ENCODE measurements around the gene DVL2.
"Not testable (repeated sequence)": the region's sequence is repeated elsewhere in the genome, so short reads cannot be mapped to it uniquely, and the experiment has no call there.

DVL2 gene

DNA sequence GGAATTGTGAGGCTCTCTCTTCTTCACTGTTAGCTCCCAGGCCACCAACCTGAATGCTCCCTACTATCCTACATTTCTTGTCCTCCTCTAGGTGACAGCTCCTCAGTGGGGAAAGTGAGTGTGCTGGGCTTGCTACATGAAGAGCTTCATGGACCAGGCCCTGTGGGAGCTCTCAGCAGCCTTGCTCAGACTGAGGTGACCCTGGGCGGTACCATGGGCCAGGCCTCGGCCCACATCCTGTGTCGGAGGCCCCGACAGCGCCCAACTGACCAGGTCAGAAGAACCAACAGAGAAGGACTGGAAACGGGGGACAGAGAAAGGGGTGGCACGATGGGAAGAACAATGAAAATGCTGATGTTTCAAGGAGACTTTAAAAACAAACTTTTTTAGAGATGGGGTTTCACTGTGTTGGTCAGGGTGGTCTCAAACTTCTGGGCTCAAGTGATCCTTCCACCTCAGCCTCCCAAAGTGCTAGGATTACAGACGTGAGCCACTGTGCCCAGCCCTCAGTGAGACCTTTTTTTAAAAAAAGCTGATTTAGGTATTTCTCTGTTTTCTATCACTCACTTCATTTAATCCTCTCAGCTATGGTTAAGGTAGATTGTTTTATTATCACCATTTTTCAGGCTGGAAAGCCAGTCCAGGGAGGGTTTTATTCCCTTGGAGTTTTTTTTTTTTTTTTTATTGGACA lies 22.6 kb upstream of the DVL2 start:
- DNase-seq (ENCODE audit: low read depth), result no peak

DNA sequence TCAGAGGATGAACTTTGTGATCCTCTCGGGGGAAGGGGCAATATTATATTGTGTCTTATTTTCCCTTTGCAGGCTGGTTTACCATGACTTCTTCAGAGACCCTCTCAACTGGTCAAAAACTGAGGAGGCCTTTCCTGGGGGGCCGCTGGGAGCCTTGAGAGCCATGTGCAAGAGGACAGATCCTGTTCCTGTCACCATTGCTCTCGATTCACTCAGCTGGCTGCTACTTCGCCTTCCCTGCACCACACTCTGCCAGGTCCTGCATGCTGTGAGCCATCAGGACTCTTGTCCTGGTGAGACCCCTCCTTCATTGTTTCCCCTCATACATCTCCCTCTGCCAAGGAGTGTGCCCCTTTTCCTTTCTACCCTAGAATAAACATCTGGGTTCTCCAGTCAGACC lies 20.2 kb upstream of the DVL2 start:
- no peak for DNase-seq (ENCODE audit: low read depth)

DNA sequence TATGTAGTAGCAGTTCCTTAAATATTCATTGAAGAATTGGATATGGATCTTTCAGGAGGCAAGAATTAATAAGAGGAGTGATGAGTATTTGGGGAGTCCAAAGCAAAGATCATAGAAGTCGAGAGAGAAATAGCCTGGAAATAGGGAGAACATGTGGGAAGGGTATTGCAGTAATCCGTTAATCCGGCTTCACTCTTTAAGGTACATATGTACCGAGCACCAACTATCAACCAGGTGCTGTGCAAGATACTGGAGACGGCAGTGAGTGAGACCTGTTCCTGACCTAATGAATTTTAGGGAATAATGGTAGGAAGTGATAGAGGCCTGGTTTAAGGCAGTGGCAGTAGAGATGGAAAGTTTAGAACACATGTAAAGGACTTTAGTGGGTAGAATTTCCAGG lies 18.8 kb upstream of the DVL2 start:
- no peak for DNase-seq (ENCODE audit: low read depth)

GRCh38 chr17:7252176-7253043 lies 18.1 kb upstream of the DVL2 start, which contains the start of gene ELP5:
ELP5 (plus strand) TSS chr17:7252215; CDS start chr17:7252551, 336 bp downstream.
- no peak for DNase-seq (ENCODE audit: low read depth)

GRCh38 chr17:7251661-7252175 lies 17.4 kb upstream of the DVL2 start, which contains the start of gene CTDNEP1:
CTDNEP1 (minus strand) TSS chr17:7251734; CDS start chr17:7251296, 438 bp downstream.
- peak; percentile 98 for DNase-seq (ENCODE audit: low read depth)

DNA sequence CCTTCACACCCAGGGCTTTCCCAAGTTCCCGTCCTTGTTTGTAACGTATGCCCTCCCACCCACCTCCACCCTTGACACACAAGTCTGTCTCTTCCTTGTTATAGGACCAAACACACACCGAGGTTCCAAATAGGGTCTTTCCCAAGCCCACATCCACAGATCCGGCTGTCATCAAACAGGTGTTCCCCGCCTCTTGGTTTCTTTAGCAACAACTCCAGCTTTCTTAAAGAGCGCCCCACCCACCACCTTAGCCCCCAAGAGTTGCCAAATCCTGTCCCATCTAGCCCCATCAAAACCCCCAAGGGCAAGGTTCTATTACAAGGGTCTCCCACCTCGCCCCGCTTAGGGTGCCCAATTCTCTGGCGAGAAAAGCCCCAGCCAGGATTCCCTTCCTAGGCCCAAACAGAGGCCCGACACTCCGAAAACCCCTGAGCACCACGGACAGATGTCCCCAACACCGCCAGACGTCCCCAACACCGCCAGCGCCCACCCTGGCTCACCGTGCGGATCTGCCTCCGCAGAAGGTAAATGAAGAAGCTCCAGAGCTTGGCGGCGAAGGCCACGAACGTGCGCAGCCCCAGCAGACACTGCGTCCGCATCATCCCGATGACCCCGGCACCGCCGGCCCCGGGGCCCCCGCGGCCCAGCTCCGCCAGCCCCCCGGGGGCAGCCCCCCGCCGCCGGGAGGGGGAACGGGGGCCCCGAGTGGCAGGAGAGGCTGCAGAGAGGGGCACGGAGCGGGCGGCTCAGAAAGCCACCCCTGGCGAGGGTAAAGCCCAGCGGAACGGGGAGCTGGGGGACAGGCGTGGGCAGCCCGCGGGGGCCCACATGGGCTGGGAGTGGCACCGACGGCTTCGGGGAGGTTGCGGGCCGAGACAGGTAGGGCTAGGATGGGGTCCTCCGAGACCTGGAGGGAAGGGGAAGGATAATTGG lies 16.6 kb upstream of the DVL2 start:
- no peak for DNase-seq (ENCODE audit: low read depth)

DNA sequence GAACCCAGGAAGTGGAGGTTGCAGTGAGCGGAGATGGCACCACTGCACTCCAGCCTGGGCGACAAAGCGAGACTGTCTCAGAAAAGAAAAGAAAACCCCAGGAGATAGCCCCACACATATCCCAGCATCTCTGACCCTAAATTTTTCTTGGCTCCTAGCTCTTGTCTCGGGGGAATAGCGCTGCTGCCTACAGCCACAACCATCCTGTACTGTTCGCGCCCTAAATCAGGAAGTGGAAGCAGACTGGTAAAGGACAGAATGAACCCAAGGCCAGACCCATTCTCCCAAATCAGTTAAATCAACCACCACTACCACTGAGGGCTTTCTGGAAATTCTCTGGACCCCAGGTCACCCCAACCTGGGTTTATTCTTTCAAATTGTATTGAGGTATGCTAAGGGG lies 15.5 kb upstream of the DVL2 start:
- no peak for DNase-seq (ENCODE audit: low read depth)

DNA sequence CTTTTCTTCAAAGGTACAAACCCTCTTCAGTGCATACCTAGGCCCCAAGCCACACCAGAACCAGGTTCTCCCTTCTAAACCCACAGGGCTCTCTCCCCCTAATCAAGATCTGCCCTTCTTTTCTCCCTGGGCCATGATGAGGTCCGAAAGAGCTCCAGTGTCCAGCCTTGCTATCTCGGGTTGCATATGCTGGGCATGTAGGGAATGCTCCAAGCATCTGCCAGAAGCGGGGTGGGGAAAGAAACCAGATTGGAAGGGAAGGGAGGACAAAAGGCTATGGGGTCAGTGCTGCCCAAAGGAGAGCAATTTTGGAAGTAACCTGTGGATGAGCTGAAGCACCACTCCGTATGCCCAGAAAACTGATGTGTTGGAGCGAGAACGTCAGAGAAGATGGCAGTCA lies 14.9 kb upstream of the DVL2 start:
- no peak for DNase-seq (ENCODE audit: low read depth)

DNA sequence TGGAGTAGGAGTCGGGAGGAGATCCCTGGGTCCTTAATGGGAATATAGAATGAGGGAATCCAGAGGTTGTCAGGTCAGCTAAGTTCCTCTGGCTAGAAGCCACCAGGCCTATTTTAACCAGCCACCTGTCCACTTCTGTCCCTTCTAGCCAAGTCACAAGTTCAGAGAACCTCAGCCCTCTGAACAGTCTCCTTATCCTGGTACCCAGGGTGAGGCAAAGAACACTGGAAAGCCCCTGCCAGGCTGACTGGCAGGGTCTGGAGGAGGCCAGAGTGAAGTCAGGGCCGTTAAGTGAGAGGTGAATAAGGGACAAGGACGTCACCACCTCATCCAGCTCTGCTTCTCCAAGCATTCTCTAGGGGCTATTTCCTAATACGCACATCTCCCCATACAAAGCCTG lies 14.5 kb upstream of the DVL2 start:
- no peak for DNase-seq (ENCODE audit: low read depth)

- DNase-seq (ENCODE audit: low read depth), result no peak
Observed at GRCh38 chr17:7246779-7247178, 12.5 kb upstream of the DVL2 start.

GRCh38 chr17:7243838-7244237 lies 9.5 kb upstream of the DVL2 start:
- DNase-seq (ENCODE audit: low read depth), result not testable (repeated sequence)

DNA sequence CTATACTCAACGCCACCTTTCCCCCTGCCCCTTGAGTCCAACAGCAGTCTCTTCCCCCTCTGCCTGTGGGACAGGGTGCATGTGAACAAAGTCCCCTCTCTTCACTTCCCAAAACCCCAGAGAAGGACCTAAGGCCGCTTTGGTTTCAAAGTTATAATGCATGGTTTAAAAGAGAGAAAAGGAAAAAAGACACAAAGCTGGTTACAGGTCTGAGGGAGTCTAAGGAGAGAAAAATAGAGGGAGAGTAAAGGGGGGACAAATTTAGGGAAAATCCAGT lies 9.1 kb upstream of the DVL2 start:
- DNase-seq (ENCODE audit: low read depth), result no peak

- DNase-seq (ENCODE audit: low read depth), result peak; percentile 79
Observed at GRCh38 chr17:7242717-7243452, 8.6 kb upstream of the DVL2 start.

DNA sequence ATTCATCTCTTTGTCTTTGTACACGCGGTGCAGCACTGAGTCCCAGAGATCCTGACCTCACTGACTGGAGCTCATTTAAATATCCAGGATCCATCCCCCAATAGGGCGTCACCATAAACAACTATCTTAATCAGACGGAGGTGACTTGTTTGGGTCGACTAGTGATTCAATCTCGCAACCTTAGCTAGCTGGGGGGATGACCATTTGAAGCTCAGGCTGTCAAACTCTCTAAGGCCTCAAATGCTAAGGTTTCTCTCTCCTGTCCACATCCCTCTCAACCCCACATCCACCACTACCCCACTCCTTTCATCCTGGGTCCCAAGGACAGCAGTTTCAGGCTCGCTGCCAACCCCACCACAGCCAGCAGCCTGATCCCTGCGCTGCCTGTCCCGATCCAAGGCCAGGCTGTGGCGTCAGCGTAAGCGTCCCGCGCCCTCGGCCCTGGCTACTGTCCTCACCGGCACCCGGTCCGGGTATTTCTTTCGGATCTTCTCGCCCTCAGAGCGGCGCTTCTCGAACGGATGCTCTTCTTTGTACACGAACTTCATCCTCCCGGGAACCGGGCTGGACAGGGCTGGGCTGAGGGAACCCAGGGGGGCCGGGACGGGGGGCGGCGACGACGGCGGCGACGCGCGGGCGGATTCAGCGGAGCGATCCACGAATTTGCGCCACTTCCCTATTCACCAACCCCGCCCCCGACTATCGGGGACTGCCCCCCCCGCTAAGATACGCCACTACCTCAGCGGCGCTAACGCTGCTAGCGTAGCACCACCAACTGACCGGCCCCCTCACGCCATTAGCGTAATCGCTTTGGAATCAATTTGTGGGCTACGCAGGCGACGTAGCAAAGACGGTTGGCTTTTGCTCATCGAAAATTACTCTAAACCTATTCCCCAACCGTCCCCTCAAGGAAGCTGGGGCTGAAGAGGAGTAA lies 7.7 kb upstream of the DVL2 start, which contains the start of gene GABARAP:
GABARAP (minus strand) TSS at position 667 of the 934 bp plus-strand sequence; CDS start at position 548, 119 bp downstream.
- DNase-seq (ENCODE audit: low read depth), result no peak

- DNase-seq (ENCODE audit: low read depth), result no peak
Observed at GRCh38 chr17:7241090-7241733, 6.9 kb upstream of the DVL2 start.

GRCh38 chr17:7240375-7240774 lies 6.1 kb upstream of the DVL2 start:
- DNase-seq (ENCODE audit: low read depth), result no peak

GRCh38 chr17:7239091-7240027 lies 5.0 kb upstream of the DVL2 start, which contains the start of gene PHF23:
PHF23 (minus strand) TSS chr17:7239457; CDS start chr17:7239279, 178 bp downstream.
- DNase-seq (ENCODE audit: low read depth), result peak; percentile 97

- no peak for DNase-seq (ENCODE audit: low read depth)
Observed at GRCh38 chr17:7238420-7239090, 4.2 kb upstream of the DVL2 start.

Data from GM04503 (cell line).